Endothelial cell of umbilical vein (primary cell): Measurements from ENCODE around the gene FBXO10. TPM values are rescaled to one million over a fixed set of nuclear protein-coding genes. Genes with fewer than 3 reads are reported as not detected.

Experiments used
- BruUV-seq: library from RNA; stranded (reverse); fragments of 400-500 nt; replicated peaks from 2 replicates; lab custom pipeline; 2021; lab: Mats Ljungman, UMichigan
- CTCF ChIA-PET: fragments of 300-600, 350-600 bp; sonication (Branson Sonifier 250); formaldehyde crosslinking; loops from one replicate; lab custom pipeline; 2021; ENCODE audit warnings: antibody characterized with exemption, inconsistent platforms; lab: Charles Lee
- POLR2A ChIA-PET: fragments of 300-600, 350-600 bp; sonication (Branson Sonifier 250); formaldehyde crosslinking; loops from one replicate; lab custom pipeline; 2021; ENCODE audit warnings: antibody characterized with exemption, inconsistent platforms; lab: Charles Lee
- DNase-seq: peaks from one replicate; pipeline ENCODE4 v3.0.0-alpha.2; 2011; ENCODE audit warnings: low read depth, low spot score
- FAIRE-seq: peaks from 2 replicates; lab custom pipeline; 2011; peaks lifted over from hg19 to GRCh38; lab: Jason Lieb, UNC
- H2AFZ ChIP-seq: 2 replicates; pipeline ENCODE4 v1.6.0; 2012; ENCODE audit warnings: low read depth, low read length, control low read depth, inconsistent platforms
- H3K27ac ChIP-seq: 2 replicates; pipeline ENCODE4 v1.5.1; 2011; ENCODE audit warnings: low read depth, mild to moderate bottlenecking, control low read depth, low read length, moderate library complexity; ENCODE audit not compliant: insufficient read depth
- H3K27me3 ChIP-seq, 2 experiments: 2 replicates each; pipeline versions ENCODE4 v1.6.0 to v1.6.1; 2011; ENCODE audit warnings: low read length in 2 of 2, mixed read lengths in 1 of 2; ENCODE audit not compliant: control insufficient read depth in 2 of 2, insufficient read depth in 2 of 2
- H3K36me3 ChIP-seq, 2 experiments: 2 replicates in 1 of 2; 3 replicates in 1 of 2; pipeline ENCODE4 v1.5.1; 2011; ENCODE audit warnings: low read length in 2 of 2, mild to moderate bottlenecking in 1 of 2, moderate library complexity in 1 of 2; ENCODE audit not compliant: control insufficient read depth in 2 of 2, insufficient read depth in 2 of 2; ENCODE audit errors: extremely low read depth in 1 of 2
- H3K4me1 ChIP-seq: 3 replicates; pipeline ENCODE4 v1.5.1; 2011; ENCODE audit warnings: mild to moderate bottlenecking, low read length; ENCODE audit not compliant: control insufficient read depth, insufficient read depth; ENCODE audit errors: extremely low read depth
- H3K4me2 ChIP-seq: 2 replicates; pipeline ENCODE4 v1.6.1; 2011; ENCODE audit warnings: low read length, control low read depth, mixed read lengths; ENCODE audit not compliant: insufficient read depth
- H3K4me3 ChIP-seq, 3 experiments: fragments of 200-600 bp in 1 of 3; sonication (generic), shearing (Covaris generic) in 1 of 3; replicated peaks in 1 of 3; 2 replicates each; pipeline ENCODE4 v1.5.1; 2011 to 2016; ENCODE audit warnings: control low read depth in 3 of 3, low read length in 3 of 3, mild to moderate bottlenecking in 2 of 3, inconsistent platforms in 1 of 3, low read depth in 1 of 3, moderate library complexity in 1 of 3; ENCODE audit not compliant: insufficient read depth in 1 of 3
- H3K79me2 ChIP-seq: 2 replicates; pipeline ENCODE4 v1.6.0; 2012; ENCODE audit warnings: low read length, inconsistent platforms; ENCODE audit not compliant: control insufficient read depth, insufficient read depth
- H3K9ac ChIP-seq: replicated peaks from 2 replicates; pipeline ENCODE3; 2011; ENCODE audit warnings: low read length, control low read depth; ENCODE audit not compliant: insufficient read depth; ENCODE audit errors: extremely low read depth
- H3K9me1 ChIP-seq: replicated peaks from 3 replicates; pipeline ENCODE4 v1.6.0; 2011; ENCODE audit warnings: mild to moderate bottlenecking, low read length; ENCODE audit not compliant: control insufficient read depth, insufficient read depth; ENCODE audit errors: extremely low read depth
- H3K9me3 ChIP-seq: replicated peaks from 2 replicates; pipeline ENCODE4 v1.5.1; 2012; ENCODE audit warnings: low read length, inconsistent platforms; ENCODE audit not compliant: control insufficient read depth, insufficient read depth
- H4K20me1 ChIP-seq: replicated peaks from 2 replicates; pipeline ENCODE3; 2011; ENCODE audit warnings: mild to moderate bottlenecking, low read length; ENCODE audit not compliant: control insufficient read depth, insufficient read depth; ENCODE audit errors: extremely low read depth
- CTCF ChIP-seq, 2 donors: IDR thresholded peaks; 1 replicate in 1 of 2; 2 replicates in 1 of 2; pipeline ENCODE4 v1.5.1; 2011; ENCODE audit warnings: low read length in 2 of 2, mild to moderate bottlenecking in 2 of 2, moderate library complexity in 2 of 2, control low read depth in 1 of 2, inconsistent platforms in 1 of 2, low read depth in 1 of 2; ENCODE audit not compliant: insufficient read depth in 1 of 2; ENCODE audit errors: extremely low read depth in 1 of 2
- EZH2 ChIP-seq: IDR thresholded peaks from 2 replicates; pipeline ENCODE4 v1.6.1; 2012; ENCODE audit warnings: borderline replicate concordance, low read depth, mild to moderate bottlenecking, moderate library complexity, low read length, inconsistent platforms; ENCODE audit not compliant: severe bottlenecking
- FOS ChIP-seq: IDR thresholded peaks from 2 replicates; pipeline ENCODE4 v1.6.1; 2011; ENCODE audit warnings: mild to moderate bottlenecking, low read length, moderate library complexity, borderline replicate concordance; ENCODE audit not compliant: insufficient read depth
- GATA2 ChIP-seq: IDR thresholded peaks from 2 replicates; pipeline ENCODE4 v1.7.0; 2011; ENCODE audit warnings: low read depth, mild to moderate bottlenecking, moderate library complexity, mixed read lengths, low read length; ENCODE audit not compliant: insufficient read length, insufficient read depth
- JUN ChIP-seq: IDR thresholded peaks from 2 replicates; pipeline ENCODE4 v1.6.1; 2011; ENCODE audit warnings: borderline replicate concordance, low read depth; ENCODE audit not compliant: insufficient read length, insufficient read depth
- MAX ChIP-seq: IDR thresholded peaks from 2 replicates; pipeline ENCODE4 v1.6.1; 2011; ENCODE audit not compliant: insufficient read depth, insufficient read length
- MYC ChIP-seq: IDR thresholded peaks from one replicate; pipeline ENCODE4 v1.6.1; 2011; ENCODE audit warnings: mild to moderate bottlenecking, low read depth, low read length
- POLR2A ChIP-seq: IDR thresholded peaks from 2 replicates; pipeline ENCODE4 v1.6.1; 2012; ENCODE audit warnings: low read depth, mild to moderate bottlenecking, control low read depth, low read length
- POLR2AphosphoS5 ChIP-seq: IDR thresholded peaks from 2 replicates; pipeline ENCODE4 v1.6.1; 2012; ENCODE audit warnings: low read depth, mild to moderate bottlenecking, control low read depth, low read length, moderate library complexity; ENCODE audit not compliant: insufficient read depth
- dilution Hi-C: fragments of 300-500 bp; cut with MboI; formaldehyde crosslinking; loops from one replicate; pipeline ENCODE4 v1.15.0; 2019; ENCODE audit warnings: low sequenced_read_pairs; ENCODE audit not compliant: extremely low pct_ligation_motif_present
- intact Hi-C: fragments of 100-400 bp; cut with micrococcal nuclease; formaldehyde crosslinking; loops from one replicate; pipeline ENCODE4 v1.10.0; 2022
- polyA plus RNA-seq, 4 experiments: library from polyadenylated mRNA; depleted of rRNA in 3 of 4; stranded (reverse) in 3 of 4; unstranded in 1 of 4; fragments of >200 nt; gene quantifications; 2 replicates each; pipeline versions ENCODE4 v1.2.1 to v1.2.3, GENCODE V29; 2011 to 2012; ENCODE audit warnings: missing spikeins in 1 of 4
- total RNA-seq: library from RNA; stranded (reverse); gene quantifications from 2 replicates; pipeline ENCODE4 v1.2.3, GENCODE V29; 2021

Gene FBXO10
- total and polyA plus RNA-seq, 2 donors (not counting 3 experiments of a cell fraction or from before 2014, with no cell fraction given), result 11.8 to 14.4 TPM

GRCh38 chr9:37550781-37551180, 25.4 kb downstream of the FBXO10 start:
- FAIRE-seq (no peak), DNase-seq (no peak)
- no peaks in the 10 kb centered on the region for H3K9me1 ChIP-seq
- H4K20me1 ChIP-seq, result no peaks in the 10 kb centered on the region
- ChIA-PET POLR2A (no interaction called here), CTCF (no interaction called here)
- H3K4me2 ChIP-seq, result no peak overlapping the region
- no TSS peak for BruUV-seq
- intact Hi-C loops, result no loop called here
- no peak overlapping the region for H3K27ac ChIP-seq
- H3K79me2 ChIP-seq, result no peaks in the 10 kb centered on the region
- no peaks in the 10 kb centered on the region for H3K4me1 ChIP-seq
- no peaks in the 10 kb centered on the region for H3K36me3 ChIP-seq
- dilution Hi-C loops, result no loop called here
- H3K9ac ChIP-seq, result no peak overlapping the region
- TF ChIP-seq JUN (no peak), MYC (no peak), POLR2AphosphoS5 (no peak), CTCF (IDR thresholded peaks at IDR 0.05; ENCODE audit: extremely low read depth in 1 of 2, insufficient read depth in 1 of 2, low read depth in 1 of 2, low read length in 2 of 2) (no peak), MAX (no peak), POLR2A (no peak), EZH2 (no peak), FOS (no peak), GATA2 (no peak)
- no peak overlapping the region for H3K4me3 ChIP-seq
- no peak overlapping the region for H2AFZ ChIP-seq
- no peaks in the 10 kb centered on the region for H3K27me3 ChIP-seq
- no peaks in the 10 kb centered on the region for H3K9me3 ChIP-seq
